Activated naive CD4-positive, alpha-beta T cell treated with Interleukin-2 at 50 U/mL for 16 hours (primary cell): Measurements from ENCODE around the gene DENND2A.
"Not testable (repeated sequence)": the region's sequence is repeated elsewhere in the genome, so short reads cannot be mapped to it uniquely, and the experiment has no call there.

Source experiments
- DNase-seq: peaks from one replicate; pipeline ENCODE4 v3.0.0-alpha.2; 2020

Gene DENND2A

GRCh38 chr7:140541176-140541512 lies 99.5 kb downstream of the DENND2A start:
- DNase-seq, result no peak

- no peak for DNase-seq
Observed at GRCh38 chr7:140540136-140540777, 100.4 kb downstream of the DENND2A start.

- no peak for DNase-seq
Observed at GRCh38 chr7:140539461-140539860, 101.2 kb downstream of the DENND2A start.

- no peak for DNase-seq
Observed at GRCh38 chr7:140537750-140538482, 102.7 kb downstream of the DENND2A start.

- no peak for DNase-seq
Observed at GRCh38 chr7:140534743-140535142, 105.9 kb downstream of the DENND2A start.

- no peak for DNase-seq
Observed at GRCh38 chr7:140533394-140533872, 107.2 kb downstream of the DENND2A start.

GRCh38 chr7:140529428-140529827 lies 111.2 kb downstream of the DENND2A start:
- DNase-seq, result not testable (repeated sequence)

GRCh38 chr7:140526787-140527664 lies 113.6 kb downstream of the DENND2A start:
- no peak for DNase-seq

- DNase-seq, result no peak
Observed at GRCh38 chr7:140526214-140526613, 114.4 kb downstream of the DENND2A start.

- DNase-seq, result peak; percentile 15
Observed at GRCh38 chr7:140525743-140526142, 114.9 kb downstream of the DENND2A start.

GRCh38 chr7:140521421-140521820 lies 119.2 kb downstream of the DENND2A start:
- no peak for DNase-seq

- DNase-seq, result no peak
Observed at GRCh38 chr7:140519007-140519399, 121.6 kb downstream of the DENND2A start.

- no peak for DNase-seq
Observed at GRCh38 chr7:140518370-140519006, 122.1 kb downstream of the DENND2A start.

- peak; percentile 62 for DNase-seq
Observed at GRCh38 chr7:140517546-140518369, 122.9 kb downstream of the DENND2A start.

- DNase-seq, result no peak
Observed at GRCh38 chr7:140512317-140513000, 128.2 kb downstream of the DENND2A start.

GRCh38 chr7:140509789-140510188 lies 130.8 kb downstream of the DENND2A start:
- no peak for DNase-seq

GRCh38 chr7:140507556-140507955 lies 133.1 kb downstream of the DENND2A start:
- not testable (repeated sequence) for DNase-seq

- DNase-seq, result no peak
Observed at GRCh38 chr7:140506788-140507464, 133.7 kb downstream of the DENND2A start.

GRCh38 chr7:140501966-140502365 lies 138.6 kb downstream of the DENND2A start:
- DNase-seq, result no peak

- not testable (repeated sequence) for DNase-seq
Observed at GRCh38 chr7:140497807-140498206, 142.8 kb downstream of the DENND2A start.

- no peak for DNase-seq
Observed at GRCh38 chr7:140497241-140497769, 143.3 kb downstream of the DENND2A start.
